Measurements from ENCODE around the gene NUP43. TPM values are rescaled to one million over a fixed set of nuclear protein-coding genes. Genes with fewer than 3 reads are reported as not detected.

The NUP43 gene
- total and polyA plus RNA-seq, 2 of the 13 experiments (the other 11 are each of a cell fraction or from before 2014, with no cell fraction given) = 38.9 to 85.1 TPM

GRCh38 chr6:149750136-149750609 lies 3.8 kb upstream of the NUP43 start (continued):
- no peak for TF ChIP-seq RCOR2 (CRISPR knock-in tag; IDR thresholded peaks at IDR 0.05)
- TF ChIP-seq REST (IDR thresholded peaks at IDR 0.05; ENCODE audit: borderline replicate concordance in 1 of 2, low read depth in 1 of 2, low read length in 2 of 2) = peak in 1 of 2 experiments; percentile 49; a peak in 2 of 4 replicates
- TF ChIP-seq, protein P1, sequence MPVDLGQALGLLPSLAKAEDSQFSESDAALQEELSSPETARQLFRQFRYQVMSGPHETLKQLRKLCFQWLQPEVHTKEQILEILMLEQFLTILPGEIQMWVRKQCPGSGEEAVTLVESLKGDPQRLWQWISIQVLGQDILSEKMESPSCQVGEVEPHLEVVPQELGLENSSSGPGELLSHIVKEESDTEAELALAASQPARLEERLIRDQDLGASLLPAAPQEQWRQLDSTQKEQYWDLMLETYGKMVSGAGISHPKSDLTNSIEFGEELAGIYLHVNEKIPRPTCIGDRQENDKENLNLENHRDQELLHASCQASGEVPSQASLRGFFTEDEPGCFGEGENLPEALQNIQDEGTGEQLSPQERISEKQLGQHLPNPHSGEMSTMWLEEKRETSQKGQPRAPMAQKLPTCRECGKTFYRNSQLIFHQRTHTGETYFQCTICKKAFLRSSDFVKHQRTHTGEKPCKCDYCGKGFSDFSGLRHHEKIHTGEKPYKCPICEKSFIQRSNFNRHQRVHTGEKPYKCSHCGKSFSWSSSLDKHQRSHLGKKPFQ (CRISPR knock-in tag; IDR thresholded peaks at IDR 0.05; ENCODE audit: insufficient replicate concordance) = peak; percentile 89
- no peak for TF ChIP-seq HDAC2 (CRISPR knock-in tag; IDR thresholded peaks at IDR 0.05)
- TF ChIP-seq SP2 (CRISPR knock-in tag; IDR thresholded peaks at IDR 0.05) = peak; percentile 7; the same call in 1 of the 2 replicates
- TF ChIP-seq, protein P2, sequence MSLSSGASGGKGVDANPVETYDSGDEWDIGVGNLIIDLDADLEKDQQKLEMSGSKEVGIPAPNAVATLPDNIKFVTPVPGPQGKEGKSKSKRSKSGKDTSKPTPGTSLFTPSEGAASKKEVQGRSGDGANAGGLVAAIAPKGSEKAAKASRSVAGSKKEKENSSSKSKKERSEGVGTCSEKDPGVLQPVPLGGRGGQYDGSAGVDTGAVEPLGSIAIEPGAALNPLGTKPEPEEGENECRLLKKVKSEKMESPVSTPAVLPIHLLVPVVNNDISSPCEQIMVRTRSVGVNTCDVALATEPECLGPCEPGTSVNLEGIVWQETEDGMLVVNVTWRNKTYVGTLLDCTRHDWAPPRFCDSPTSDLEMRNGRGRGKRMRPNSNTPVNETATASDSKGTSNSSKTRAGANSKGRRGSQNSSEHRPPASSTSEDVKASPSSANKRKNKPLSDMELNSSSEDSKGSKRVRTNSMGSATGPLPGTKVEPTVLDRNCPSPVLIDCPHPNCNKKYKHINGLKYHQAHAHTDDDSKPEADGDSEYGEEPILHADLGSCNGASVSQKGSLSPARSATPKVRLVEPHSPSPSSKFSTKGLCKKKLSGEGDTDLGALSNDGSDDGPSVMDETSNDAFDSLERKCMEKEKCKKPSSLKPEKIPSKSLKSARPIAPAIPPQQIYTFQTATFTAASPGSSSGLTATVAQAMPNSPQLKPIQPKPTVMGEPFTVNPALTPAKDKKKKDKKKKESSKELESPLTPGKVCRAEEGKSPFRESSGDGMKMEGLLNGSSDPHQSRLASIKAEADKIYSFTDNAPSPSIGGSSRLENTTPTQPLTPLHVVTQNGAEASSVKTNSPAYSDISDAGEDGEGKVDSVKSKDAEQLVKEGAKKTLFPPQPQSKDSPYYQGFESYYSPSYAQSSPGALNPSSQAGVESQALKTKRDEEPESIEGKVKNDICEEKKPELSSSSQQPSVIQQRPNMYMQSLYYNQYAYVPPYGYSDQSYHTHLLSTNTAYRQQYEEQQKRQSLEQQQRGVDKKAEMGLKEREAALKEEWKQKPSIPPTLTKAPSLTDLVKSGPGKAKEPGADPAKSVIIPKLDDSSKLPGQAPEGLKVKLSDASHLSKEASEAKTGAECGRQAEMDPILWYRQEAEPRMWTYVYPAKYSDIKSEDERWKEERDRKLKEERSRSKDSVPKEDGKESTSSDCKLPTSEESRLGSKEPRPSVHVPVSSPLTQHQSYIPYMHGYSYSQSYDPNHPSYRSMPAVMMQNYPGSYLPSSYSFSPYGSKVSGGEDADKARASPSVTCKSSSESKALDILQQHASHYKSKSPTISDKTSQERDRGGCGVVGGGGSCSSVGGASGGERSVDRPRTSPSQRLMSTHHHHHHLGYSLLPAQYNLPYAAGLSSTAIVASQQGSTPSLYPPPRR (CRISPR knock-in tag; IDR thresholded peaks at IDR 0.05; ENCODE audit: borderline replicate concordance) = no peak
- TF ChIP-seq POGZ (CRISPR knock-in tag; IDR thresholded peaks at IDR 0.05) = no peak
- peak; percentile 23; the same call in 1 of the 2 replicates for TF ChIP-seq MED13 (CRISPR knock-in tag; IDR thresholded peaks at IDR 0.05)
- TF ChIP-seq ZNF777 (CRISPR knock-in tag; IDR thresholded peaks at IDR 0.05) = no peak
- TF ChIP-seq ZNF180 (CRISPR knock-in tag; IDR thresholded peaks at IDR 0.05; ENCODE audit: borderline replicate concordance, low read depth) = no peak
- no peak for TF ChIP-seq ZNF331 (CRISPR knock-in tag; IDR thresholded peaks at IDR 0.05)
- TF ChIP-seq DNMT1 (CRISPR knock-in tag; IDR thresholded peaks at IDR 0.05) = no peak
- 0 out of 4 replicates have a peak, but pooled peaks of 1 of the 2 experiments have one; percentile 8 for TF ChIP-seq EP300 (IDR thresholded peaks at IDR 0.05; ENCODE audit: low read depth in 2 of 2, low read length in 2 of 2)
- TF ChIP-seq EP300 (CRISPR knock-in tag; IDR thresholded peaks at IDR 0.05; ENCODE audit: borderline replicate concordance) = no peak
- TF ChIP-seq, protein P3, sequence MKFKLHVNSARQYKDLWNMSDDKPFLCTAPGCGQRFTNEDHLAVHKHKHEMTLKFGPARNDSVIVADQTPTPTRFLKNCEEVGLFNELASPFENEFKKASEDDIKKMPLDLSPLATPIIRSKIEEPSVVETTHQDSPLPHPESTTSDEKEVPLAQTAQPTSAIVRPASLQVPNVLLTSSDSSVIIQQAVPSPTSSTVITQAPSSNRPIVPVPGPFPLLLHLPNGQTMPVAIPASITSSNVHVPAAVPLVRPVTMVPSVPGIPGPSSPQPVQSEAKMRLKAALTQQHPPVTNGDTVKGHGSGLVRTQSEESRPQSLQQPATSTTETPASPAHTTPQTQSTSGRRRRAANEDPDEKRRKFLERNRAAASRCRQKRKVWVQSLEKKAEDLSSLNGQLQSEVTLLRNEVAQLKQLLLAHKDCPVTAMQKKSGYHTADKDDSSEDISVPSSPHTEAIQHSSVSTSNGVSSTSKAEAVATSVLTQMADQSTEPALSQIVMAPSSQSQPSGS (CRISPR knock-in tag; IDR thresholded peaks at IDR 0.05) = no peak
- TF ChIP-seq ZNF790 (CRISPR knock-in tag; IDR thresholded peaks at IDR 0.05; ENCODE audit: borderline replicate concordance) = peak; percentile 65; the same call in 1 of the 2 replicates
- TF ChIP-seq ZNF709 (CRISPR knock-in tag; IDR thresholded peaks at IDR 0.05) = peak; percentile 75

Data from HepG2 (cell line).